DOHH2 (cell line): Measurements from ENCODE around the gene ADAMTS2.

Source experiments
- EZH2phosphoT487 ChIP-seq: fragments of 200-600 bp; sonication (generic); IDR thresholded peaks from 2 replicates; pipeline ENCODE4 v1.6.1; 2017; ENCODE audit warnings: borderline replicate concordance, mild to moderate bottlenecking, antibody characterized with exemption, low read length, moderate library complexity, mixed read lengths
- TF ChIP-seq, protein P1 (sequence below): fragments of 200-600 bp; sonication (generic); IDR thresholded peaks from one replicate; pipeline ENCODE4 v1.5.1; 2014; ENCODE audit warnings: antibody characterized with exemption, mild to moderate bottlenecking, low read depth, low read length; ENCODE audit not compliant: poor library complexity, severe bottlenecking

DNA sequence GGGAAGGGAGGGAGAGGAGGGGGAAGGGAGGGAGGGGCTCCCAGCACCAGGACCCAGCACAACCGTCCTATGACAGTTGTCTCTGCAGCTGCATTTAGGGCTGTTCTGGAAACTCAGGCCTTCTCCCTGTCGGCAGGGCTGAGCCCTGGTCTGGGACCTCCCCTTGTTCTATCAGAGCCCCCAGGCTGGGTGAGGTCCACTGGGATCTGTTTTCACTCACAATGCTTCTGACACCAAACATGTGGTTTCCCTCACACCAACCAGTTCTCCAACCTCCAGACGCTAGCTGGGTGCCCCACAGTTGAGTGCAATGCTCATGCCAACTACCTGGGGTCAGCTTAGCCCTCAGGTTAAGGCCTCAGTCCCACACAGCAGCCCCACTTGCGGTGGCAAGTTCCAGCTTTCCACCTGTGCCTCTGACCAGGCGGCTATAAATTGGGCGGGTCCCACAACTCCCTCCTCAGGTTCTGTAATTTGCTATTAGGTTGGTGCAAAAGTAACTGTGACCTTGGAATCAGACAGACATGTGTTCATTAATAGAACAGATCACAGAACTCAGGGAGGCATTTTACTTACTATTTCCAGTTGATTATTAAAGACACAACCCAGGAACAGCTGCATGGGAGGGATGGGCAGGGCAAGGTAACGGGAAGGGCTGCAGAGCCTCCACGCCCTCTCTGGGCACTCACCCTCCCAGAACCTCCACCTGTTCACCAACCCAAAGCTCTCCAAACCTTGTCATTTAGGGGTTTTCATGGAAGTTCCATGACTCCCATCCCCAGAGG is 13.5 kb downstream of the ADAMTS2 start:
- TF ChIP-seq EZH2phosphoT487, result no peak
- TF ChIP-seq, protein P1, sequence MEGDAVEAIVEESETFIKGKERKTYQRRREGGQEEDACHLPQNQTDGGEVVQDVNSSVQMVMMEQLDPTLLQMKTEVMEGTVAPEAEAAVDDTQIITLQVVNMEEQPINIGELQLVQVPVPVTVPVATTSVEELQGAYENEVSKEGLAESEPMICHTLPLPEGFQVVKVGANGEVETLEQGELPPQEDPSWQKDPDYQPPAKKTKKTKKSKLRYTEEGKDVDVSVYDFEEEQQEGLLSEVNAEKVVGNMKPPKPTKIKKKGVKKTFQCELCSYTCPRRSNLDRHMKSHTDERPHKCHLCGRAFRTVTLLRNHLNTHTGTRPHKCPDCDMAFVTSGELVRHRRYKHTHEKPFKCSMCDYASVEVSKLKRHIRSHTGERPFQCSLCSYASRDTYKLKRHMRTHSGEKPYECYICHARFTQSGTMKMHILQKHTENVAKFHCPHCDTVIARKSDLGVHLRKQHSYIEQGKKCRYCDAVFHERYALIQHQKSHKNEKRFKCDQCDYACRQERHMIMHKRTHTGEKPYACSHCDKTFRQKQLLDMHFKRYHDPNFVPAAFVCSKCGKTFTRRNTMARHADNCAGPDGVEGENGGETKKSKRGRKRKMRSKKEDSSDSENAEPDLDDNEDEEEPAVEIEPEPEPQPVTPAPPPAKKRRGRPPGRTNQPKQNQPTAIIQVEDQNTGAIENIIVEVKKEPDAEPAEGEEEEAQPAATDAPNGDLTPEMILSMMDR, result no peak
